IMR-90 (cell line): Measurements from ENCODE around the gene TMEM140.

Experiments used
- BHLHE40 ChIP-seq: fragments of 150-350 bp; IDR thresholded peaks from 2 replicates; pipeline ENCODE4 v1.6.1; 2016; ENCODE audit warnings: mild to moderate bottlenecking, low read depth, low read length
- CEBPB ChIP-seq: IDR thresholded peaks from 2 replicates; pipeline ENCODE4 v1.6.1; 2012; ENCODE audit warnings: low read depth, low read length, improper control_type of control experiment
- CHD1 ChIP-seq: IDR thresholded peaks from 2 replicates; pipeline ENCODE4 v1.6.1; 2012; ENCODE audit warnings: low read depth, low read length, improper control_type of control experiment
- MAFK ChIP-seq: IDR thresholded peaks from 2 replicates; pipeline ENCODE4 v1.6.1; 2012; ENCODE audit warnings: low read depth, low read length, improper control_type of control experiment
- MAZ ChIP-seq: IDR thresholded peaks from 2 replicates; pipeline ENCODE4 v1.6.1; 2012; ENCODE audit warnings: low read depth, mild to moderate bottlenecking, low read length, improper control_type of control experiment, moderate library complexity, borderline replicate concordance
- MXI1 ChIP-seq: IDR thresholded peaks from 2 replicates; pipeline ENCODE4 v1.6.1; 2012; ENCODE audit warnings: low read depth, mild to moderate bottlenecking, low read length, moderate library complexity, borderline replicate concordance
- NFE2L2 ChIP-seq: fragments of 150-350 bp; IDR thresholded peaks from 2 replicates; pipeline ENCODE4 v1.6.1; 2016; ENCODE audit warnings: low read depth, mild to moderate bottlenecking, low read length
- POLR2A ChIP-seq: IDR thresholded peaks from 2 replicates; pipeline ENCODE4 v1.6.1; 2012; ENCODE audit warnings: mild to moderate bottlenecking, low read depth, low read length
- RAD21 ChIP-seq: IDR thresholded peaks from 2 replicates; pipeline ENCODE4 v1.6.1; 2012; ENCODE audit warnings: low read length, improper control_type of control experiment
- RCOR1 ChIP-seq: IDR thresholded peaks from 2 replicates; pipeline ENCODE4 v1.6.1; 2012; ENCODE audit warnings: mild to moderate bottlenecking, low read length, improper control_type of control experiment; ENCODE audit not compliant: insufficient replicate concordance
- RFX5 ChIP-seq: IDR thresholded peaks from 2 replicates; pipeline ENCODE4 v1.8.0; 2012; ENCODE audit warnings: low read depth, mild to moderate bottlenecking, low read length, moderate library complexity
- SMC3 ChIP-seq: fragments of 150-350 bp; IDR thresholded peaks from 2 replicates; pipeline ENCODE4 v1.6.1; 2016; ENCODE audit warnings: low read depth, mild to moderate bottlenecking, antibody characterized with exemption, low read length, moderate library complexity
- TF ChIP-seq, protein P1 (sequence below): conservative IDR thresholded peaks from 2 replicates; pipeline ENCODE4 v1.5.1; 2012; ENCODE audit warnings: mild to moderate bottlenecking, low read depth, low read length, improper control_type of control experiment

DNA sequence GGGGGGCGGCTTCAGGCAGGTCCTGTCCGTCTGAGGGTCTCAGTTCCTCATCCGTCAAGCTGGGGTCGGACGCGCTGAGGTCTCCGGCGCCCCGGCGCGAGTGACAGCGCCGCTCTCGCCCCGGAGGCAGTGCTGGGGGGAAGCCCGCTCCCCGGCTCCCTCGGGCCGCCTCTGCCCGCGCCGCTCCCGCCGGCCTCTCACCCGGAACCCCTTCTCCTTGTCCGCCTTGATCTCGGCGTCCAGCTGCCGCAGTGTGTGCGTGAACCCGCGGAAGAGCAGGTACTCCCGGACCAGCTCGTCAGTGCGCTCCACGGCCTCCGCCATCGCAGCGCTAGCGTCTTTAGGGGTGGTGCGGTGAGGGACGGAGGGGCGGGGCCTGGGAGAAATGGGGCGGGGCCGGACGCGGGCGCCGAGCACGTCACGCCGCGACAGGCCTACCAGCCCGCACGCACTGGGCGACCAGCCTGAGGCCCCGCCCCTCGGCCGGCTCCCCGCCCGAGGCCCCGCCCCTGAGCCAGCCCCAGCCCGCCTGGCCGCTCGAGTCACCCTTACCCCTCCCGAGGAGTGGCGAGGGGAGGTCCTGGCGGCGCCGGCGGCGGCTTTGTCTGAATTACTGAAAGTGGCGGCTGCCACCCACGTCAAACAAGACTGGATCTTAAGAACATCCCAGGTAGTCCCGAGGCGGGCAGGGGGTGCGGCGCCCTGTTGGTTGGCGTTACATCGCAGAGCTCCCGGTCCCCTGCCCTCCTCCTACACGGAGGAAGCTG, 63.5 kb downstream of the TMEM140 start, which contains the start of gene WDR91:
- TF ChIP-seq RAD21 = 0 out of 2 replicates have a peak, but pooled peaks have one; percentile 1
- no peak for TF ChIP-seq MAFK
- TF ChIP-seq, protein P1, sequence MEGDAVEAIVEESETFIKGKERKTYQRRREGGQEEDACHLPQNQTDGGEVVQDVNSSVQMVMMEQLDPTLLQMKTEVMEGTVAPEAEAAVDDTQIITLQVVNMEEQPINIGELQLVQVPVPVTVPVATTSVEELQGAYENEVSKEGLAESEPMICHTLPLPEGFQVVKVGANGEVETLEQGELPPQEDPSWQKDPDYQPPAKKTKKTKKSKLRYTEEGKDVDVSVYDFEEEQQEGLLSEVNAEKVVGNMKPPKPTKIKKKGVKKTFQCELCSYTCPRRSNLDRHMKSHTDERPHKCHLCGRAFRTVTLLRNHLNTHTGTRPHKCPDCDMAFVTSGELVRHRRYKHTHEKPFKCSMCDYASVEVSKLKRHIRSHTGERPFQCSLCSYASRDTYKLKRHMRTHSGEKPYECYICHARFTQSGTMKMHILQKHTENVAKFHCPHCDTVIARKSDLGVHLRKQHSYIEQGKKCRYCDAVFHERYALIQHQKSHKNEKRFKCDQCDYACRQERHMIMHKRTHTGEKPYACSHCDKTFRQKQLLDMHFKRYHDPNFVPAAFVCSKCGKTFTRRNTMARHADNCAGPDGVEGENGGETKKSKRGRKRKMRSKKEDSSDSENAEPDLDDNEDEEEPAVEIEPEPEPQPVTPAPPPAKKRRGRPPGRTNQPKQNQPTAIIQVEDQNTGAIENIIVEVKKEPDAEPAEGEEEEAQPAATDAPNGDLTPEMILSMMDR = no peak
- no peak for TF ChIP-seq SMC3
- TF ChIP-seq CEBPB = no peak
- TF ChIP-seq POLR2A = peak; percentile 92
- peak; percentile 69; the same call in 1 of the 2 replicates for TF ChIP-seq MAZ
- TF ChIP-seq CHD1 = no peak
- peak; percentile 9; the same call in 1 of the 2 replicates for TF ChIP-seq MXI1
- TF ChIP-seq BHLHE40 = no peak
- TF ChIP-seq RFX5 = no peak
- TF ChIP-seq RCOR1 = no peak
- TF ChIP-seq NFE2L2 = no peak
